Body of pancreas (tissue), 4 donors: ENCODE data around the gene SLC19A1. TPM values are rescaled to one million over a fixed set of nuclear protein-coding genes. Genes with fewer than 3 reads are reported as not detected.

Source experiments
- ATAC-seq: fragments of 150-250 bp; one replicate; pipeline ENCODE4 v1.9.1; 2016
- DNase-seq, 4 donors: peaks; one replicate each; pipeline ENCODE4 v3.0.0-alpha.2; 2019
- H3K27ac ChIP-seq, 4 donors: fragments of 200-600 bp; sonication (generic); 1 replicate in 3 of 4; 2 replicates in 1 of 4; pipeline versions ENCODE4 v1.5.1 to v1.6.1; 2016 to 2019; ENCODE audit warnings: mild to moderate bottlenecking in 1 of 4, mixed read lengths in 1 of 4, moderate library complexity in 1 of 4
- H3K27me3 ChIP-seq, 2 donors: fragments of 200-600 bp; sonication (generic); one replicate each; pipeline ENCODE4 v1.6.0; 2016; ENCODE audit warnings: mild to moderate bottlenecking in 1 of 2
- H3K36me3 ChIP-seq, 2 donors: fragments of 200-600 bp; sonication (generic); replicated peaks in 1 of 2; 2 replicates each; pipeline ENCODE4 v1.5.1; 2016; ENCODE audit warnings: low read depth in 2 of 2; ENCODE audit not compliant: insufficient read depth in 1 of 2
- H3K4me1 ChIP-seq: fragments of 200-600 bp; sonication (generic); one replicate; pipeline ENCODE4 v1.6.0; 2016
- H3K4me3 ChIP-seq, 2 donors: fragments of 200-600 bp; sonication (generic); 1 replicate in 1 of 2; 2 replicates in 1 of 2; pipeline ENCODE4 v1.5.1; 2016 to 2019
- H3K9me3 ChIP-seq, 3 donors: fragments of 200-600 bp; sonication (generic); 1 replicate in 2 of 3; 2 replicates in 1 of 3; pipeline ENCODE4 v1.5.1; 2016
- CTCF ChIP-seq, 7 experiments: fragments of 450-650 bp in 4 of 7; fragments of 200-600 bp in 3 of 7; sonication (generic) in 3 of 7; IDR thresholded peaks; one replicate each; pipeline ENCODE4 v1.5.1; 2016 to 2019; ENCODE audit warnings: antibody characterized with exemption in 7 of 7
- POLR2A ChIP-seq, 3 donors: fragments of 450-650 bp; IDR thresholded peaks; one replicate each; pipeline ENCODE4 v1.6.1; 2016; ENCODE audit warnings: antibody characterized with exemption in 3 of 3, mild to moderate bottlenecking in 2 of 3
- WGBS, 2 donors: methylation state at CpG; one replicate each; pipeline ENCODE4 v1.1.5; 2017; 5-methylcytosine and 5-hydroxymethylcytosine counted together
- intact Hi-C: fragments of 100-400 bp; cut with DNase I; formaldehyde crosslinking; loops from one replicate; pipeline ENCODE4 v1.15.1; 2023
- microRNA-seq, 2 donors: library from miRNA; unstranded; fragments of <30 nt; microRNA quantifications; one replicate each; pipeline ENCODE4, GENCODE V29; 2016; ENCODE audit warnings: borderline number of aligned reads in 2 of 2, borderline replicate concordance in 2 of 2
- small RNA-seq: library from RNA; depleted of rRNA; stranded (forward); fragments of <200 nt; gene quantifications from one replicate; pipeline ENCODE3, GENCODE V24; 2016
- total RNA-seq, 2 donors: library from RNA; depleted of rRNA; stranded (reverse); fragments of >200 nt; gene quantifications; one replicate each; pipeline ENCODE4 v1.1.0, GENCODE V29; 2016

Gene SLC19A1
- total RNA-seq, 2 donors from 2014 or later = 2.6 to 7.0 TPM

GRCh38 chr21:45448810-45449657, 93.2 kb downstream of the SLC19A1 start:
- TF ChIP-seq CTCF (IDR thresholded peaks at IDR 0.05) (no peak), POLR2A (IDR thresholded peaks at IDR 0.05) (no peak)
- Histone ChIP-seq H3K27me3 (no peaks in the 10 kb centered on the region), H3K9me3 (no peaks in the 10 kb centered on the region), H3K27ac (no peak overlapping the region), H3K36me3 (no peaks in the 10 kb centered on the region), H3K4me3 (no peak overlapping the region), H3K4me1 (peaks cover 4% of the 10 kb centered on the region)
- intact Hi-C loops = loop anchor here (10.0 kb wide), 1 partner anchor 154 kb away; no protein-coding TSS in a partner anchor
- 60 to 69% methylated on average over 11 to 28 of the region's 28 CpGs for WGBS, 2 donors
- no peak for ATAC-seq
- DNase-seq = no peak

- intact Hi-C loops = loop anchor here (10.0 kb wide), 1 partner anchor 154 kb away; no protein-coding TSS in a partner anchor
Measured at GRCh38 chr21:45448283-45448809, 93.9 kb downstream of the SLC19A1 start.

More at GRCh38 chr21:45448283-45448809, 93.9 kb downstream of the SLC19A1 start:
- Histone ChIP-seq H3K4me3 (no peak overlapping the region), H3K36me3 (no peaks in the 10 kb centered on the region), H3K4me1 (no peaks in the 10 kb centered on the region), H3K27me3 (no peaks in the 10 kb centered on the region), H3K9me3 (no peaks in the 10 kb centered on the region), H3K27ac (no peak overlapping the region)
- 80 to 84% methylated on average over 20 of the region's 20 CpGs for WGBS, 2 donors
- DNase-seq (no peak), ATAC-seq (no peak)
- TF ChIP-seq CTCF (IDR thresholded peaks at IDR 0.05) (no peak), POLR2A (IDR thresholded peaks at IDR 0.05) (no peak)

Small RNA genes lying within 50 kb of the gene (microRNA-seq; reads per million reads assigned to microRNA genes)
- 5.1 to 6.7 reads per million in 2 donors for gene MIR6815

Small RNA genes lying within 50 kb of the gene (small RNA-seq; reads per million reads assigned to genes)
- not detected for gene MIR6815

Other genes starting within 250 kb of the SLC19A1 start
- 100 to 1,000 TPM; 108 to 284 TPM for gene COL18A1, start 137.3 kb downstream of the SLC19A1 start, total RNA-seq
- gene PCBP3, start 101.3 kb upstream of the SLC19A1 start, total RNA-seq = 1 to 10 TPM; 1.3 to 4.6 TPM